Measurements from ENCODE around the gene RSRP1.
A peak's percentile ranks its signal among the peaks of the same experiment; 100 is the strongest.

RSRP1 gene

GRCh38 chr1:25253911-25254310 lies 6.7 kb upstream of the RSRP1 start:
- H3K9ac ChIP-seq (ENCODE audit: low read length) = no peak overlapping the region
- H3K27me3 ChIP-seq (ENCODE audit: low read length) = no peaks in the 10 kb centered on the region
- H3F3A ChIP-seq (ENCODE audit: insufficient read depth) = no peaks in the 10 kb centered on the region
- H3K27ac ChIP-seq (ENCODE audit: low read depth, low read length) = no peak overlapping the region
- H2AFZ ChIP-seq (ENCODE audit: low read depth, low read length, severe bottlenecking) = no peak overlapping the region
- H3K9me3 ChIP-seq (ENCODE audit: insufficient read depth, low read length) = no peaks in the 10 kb centered on the region
- peaks cover 5% of the 10 kb centered on the region; the same call in 1 of the 2 replicates for H4K20me1 ChIP-seq (ENCODE audit: low read depth, low read length)
- no peak overlapping the region for H3K4me3 ChIP-seq (ENCODE audit: insufficient read depth, low read length, poor library complexity, severe bottlenecking)
- no peaks in the 10 kb centered on the region for H3K79me2 ChIP-seq (ENCODE audit: insufficient read depth, low read length)
- no peaks in the 10 kb centered on the region for H3K9me2 ChIP-seq (replicated peaks; ENCODE audit: insufficient read depth, low read length)
- no peaks in the 10 kb centered on the region for H3K36me3 ChIP-seq (ENCODE audit: low read length)
- TF ChIP-seq EZH2phosphoT487 (conservative IDR thresholded peaks at IDR 0.05; ENCODE audit: low read length) (no peak), CTCF (IDR thresholded peaks at IDR 0.05; ENCODE audit: insufficient read depth, low read length, poor library complexity, severe bottlenecking) (no peak)
- no peak overlapping the region for H3K4me2 ChIP-seq (ENCODE audit: low read depth, low read length, poor library complexity, severe bottlenecking)

- no peak for TF ChIP-seq EZH2phosphoT487 (conservative IDR thresholded peaks at IDR 0.05; ENCODE audit: low read length)
- peak; percentile 44 for TF ChIP-seq CTCF (IDR thresholded peaks at IDR 0.05; ENCODE audit: insufficient read depth, low read length, poor library complexity, severe bottlenecking)
- H3F3A ChIP-seq (ENCODE audit: insufficient read depth) = peaks cover 18% of the 10 kb centered on the region
- H3K79me2 ChIP-seq (ENCODE audit: insufficient read depth, low read length) = peaks cover 25% of the 10 kb centered on the region
These were observed 838 bp upstream of the RSRP1 start for GRCh38 chr1:25247829-25248754.

GRCh38 chr1:25246600-25247023 lies 642 bp downstream of the RSRP1 start:
- Histone ChIP-seq H3K9me2 (replicated peaks; ENCODE audit: insufficient read depth, low read length) (no peaks in the 10 kb centered on the region), H3K79me2 (ENCODE audit: insufficient read depth, low read length) (peaks cover 25% of the 10 kb centered on the region)

More at GRCh38 chr1:25247829-25248754, 838 bp upstream of the RSRP1 start:
- H3K4me3 ChIP-seq (ENCODE audit: insufficient read depth, low read length, poor library complexity, severe bottlenecking) = peak overlapping the region; percentile 87
- peaks cover 16% of the 10 kb centered on the region for H4K20me1 ChIP-seq (ENCODE audit: low read depth, low read length)
- peak overlapping the region; percentile 49 for H3K27ac ChIP-seq (ENCODE audit: low read depth, low read length)
- H3K9me2 ChIP-seq (replicated peaks; ENCODE audit: insufficient read depth, low read length) = no peaks in the 10 kb centered on the region
- peak overlapping the region; percentile 89 for H3K9ac ChIP-seq (ENCODE audit: low read length)
- H3K9me3 ChIP-seq (ENCODE audit: insufficient read depth, low read length) = no peaks in the 10 kb centered on the region
- H3K4me2 ChIP-seq (ENCODE audit: low read depth, low read length, poor library complexity, severe bottlenecking) = peak overlapping the region; percentile 85
- H3K27me3 ChIP-seq (ENCODE audit: low read length) = no peaks in the 10 kb centered on the region
- peak overlapping the region; percentile 67 for H2AFZ ChIP-seq (ENCODE audit: low read depth, low read length, severe bottlenecking)
- peaks cover 25% of the 10 kb centered on the region for H3K36me3 ChIP-seq (ENCODE audit: low read length)

More at GRCh38 chr1:25246600-25247023, 642 bp downstream of the RSRP1 start:
- peaks cover 16% of the 10 kb centered on the region for H4K20me1 ChIP-seq (ENCODE audit: low read depth, low read length)
- peak overlapping the region; percentile 84 for H3K27ac ChIP-seq (ENCODE audit: low read depth, low read length)
- peaks cover 31% of the 10 kb centered on the region for H3K36me3 ChIP-seq (ENCODE audit: low read length)
- peak overlapping the region; percentile 87 for H3K4me3 ChIP-seq (ENCODE audit: insufficient read depth, low read length, poor library complexity, severe bottlenecking)
- peak overlapping the region; percentile 89 for H3K9ac ChIP-seq (ENCODE audit: low read length)
- H3K4me2 ChIP-seq (ENCODE audit: low read depth, low read length, poor library complexity, severe bottlenecking) = peak overlapping the region; percentile 63
- H3K9me3 ChIP-seq (ENCODE audit: insufficient read depth, low read length) = no peaks in the 10 kb centered on the region
- TF ChIP-seq EZH2phosphoT487 (conservative IDR thresholded peaks at IDR 0.05; ENCODE audit: low read length) = no peak
- H3F3A ChIP-seq (ENCODE audit: insufficient read depth) = peaks cover 27% of the 10 kb centered on the region
- no peaks in the 10 kb centered on the region for H3K27me3 ChIP-seq (ENCODE audit: low read length)
- peak overlapping the region; percentile 42 for H2AFZ ChIP-seq (ENCODE audit: low read depth, low read length, severe bottlenecking)
